Testis (tissue), 2 donors: Measurements from ENCODE around the gene UBA52.

ENCODE experiments used
- CTCF ChIP-seq, 3 experiments: fragments of 450-650 bp in 2 of 3; fragments of 200-600 bp in 1 of 3; sonication (generic) in 1 of 3; IDR thresholded peaks; one replicate each; pipeline ENCODE4 v1.5.1; 2016 to 2019; ENCODE audit warnings: antibody characterized with exemption in 3 of 3, mild to moderate bottlenecking in 2 of 3, moderate library complexity in 1 of 3
- POLR2A ChIP-seq: fragments of 450-650 bp; IDR thresholded peaks from one replicate; pipeline ENCODE4 v1.6.1; 2017; ENCODE audit warnings: antibody characterized with exemption, mild to moderate bottlenecking, moderate library complexity

- TF ChIP-seq CTCF (IDR thresholded peaks at IDR 0.05) (no peak), POLR2A (no peak)
Observed at GRCh38 chr19:18557411-18558201, 14.1 kb upstream of the UBA52 start, which contains the start of gene KXD1.
